GM12878 (cell line): Measurements from ENCODE around the gene SH3BP5. TPM values are rescaled to one million over a fixed set of nuclear protein-coding genes. Genes with fewer than 3 reads are reported as not detected.

ENCODE experiments used
- ATAC-seq: fragments of 200-7000 bp; cut with Tn5 transposase; 3 replicates; pipeline ENCODE4 v1.9.1; 2020; ENCODE audit warnings: mild to moderate bottlenecking, moderate library complexity
- BruUV-seq: library from RNA; stranded (reverse); fragments of 400-500 nt; replicated peaks from 2 replicates; lab custom pipeline; 2021; lab: Mats Ljungman, UMichigan
- CTCF ChIA-PET: fragments of 300-600 bp; sonication (Branson Sonifier 250); formaldehyde crosslinking; extraction: SDS; loops from one replicate; lab custom pipeline; 2021; ENCODE audit warnings: inconsistent platforms; lab: Yijun Ruan, JAX
- POLR2A ChIA-PET: fragments of 350-600 bp; formaldehyde crosslinking; extraction: SDS; loops from one replicate; lab custom pipeline; 2021; ENCODE audit warnings: inconsistent platforms; lab: Charles Lee
- RAD21 ChIA-PET: fragments of 300-600 bp; sonication (Branson Sonifier 250); formaldehyde crosslinking; loops from one replicate; lab custom pipeline; 2023; ENCODE audit warnings: antibody characterized with exemption; ENCODE audit not compliant: unreplicated experiment; lab: Charles Lee
- SMC1A ChIA-PET: fragments of 300-600 bp; sonication (Branson Sonifier 250); formaldehyde crosslinking; loops from one replicate; lab custom pipeline; 2023; ENCODE audit not compliant: unreplicated experiment, uncharacterized antibody; lab: Charles Lee
- DNase-seq: peaks from one replicate; pipeline ENCODE4 v3.0.0-alpha.2; 2011; ENCODE audit warnings: low read depth, low spot score
- FAIRE-seq: peaks from 3 replicates; lab custom pipeline; 2011; peaks lifted over from hg19 to GRCh38; lab: Jason Lieb, UNC
- H2AFZ ChIP-seq: 2 replicates; pipeline ENCODE4 v1.6.0; 2011; ENCODE audit warnings: low read depth, low read length, control low read depth; ENCODE audit not compliant: control insufficient read depth
- H3K27ac ChIP-seq: 2 replicates; pipeline ENCODE4 v1.5.1; 2011; ENCODE audit warnings: control low read depth; ENCODE audit not compliant: control insufficient read depth, insufficient read depth
- H3K27me3 ChIP-seq, 2 experiments: replicated peaks in 1 of 2; 2 replicates each; pipeline versions ENCODE4 v1.6.0 to v1.6.1; 2011; ENCODE audit warnings: low read length in 1 of 2; ENCODE audit not compliant: control insufficient read depth in 2 of 2, insufficient read depth in 2 of 2
- H3K36me3 ChIP-seq, 2 experiments: 2 replicates each; pipeline ENCODE4 v1.5.1; 2011; ENCODE audit warnings: low read length in 1 of 2; ENCODE audit not compliant: control insufficient read depth in 2 of 2, insufficient read depth in 2 of 2
- H3K4me1 ChIP-seq: 2 replicates; pipeline ENCODE4 v1.6.1; 2011; ENCODE audit warnings: mild to moderate bottlenecking, low read length, moderate library complexity, mixed read lengths; ENCODE audit not compliant: control insufficient read depth, insufficient read depth
- H3K4me2 ChIP-seq: 2 replicates; pipeline ENCODE4 v1.6.0; 2011; ENCODE audit warnings: control low read depth; ENCODE audit not compliant: control insufficient read depth, insufficient read depth
- H3K4me3 ChIP-seq: fragments of 200-600 bp; sonication (generic); 2 replicates; pipeline ENCODE4 v1.5.1; 2016
- H3K79me2 ChIP-seq: 2 replicates; pipeline ENCODE4 v1.6.0; 2011; ENCODE audit warnings: low read length; ENCODE audit not compliant: control insufficient read depth, insufficient read depth
- H3K9ac ChIP-seq: 2 replicates; pipeline ENCODE4 v1.8.0; 2011; ENCODE audit warnings: low read length, control low read depth, mixed read lengths; ENCODE audit not compliant: control insufficient read depth, insufficient read depth
- H3K9me3 ChIP-seq: replicated peaks from 3 replicates; pipeline ENCODE4 v1.5.1; 2011; ENCODE audit warnings: mild to moderate bottlenecking, low read length; ENCODE audit not compliant: control insufficient read depth, insufficient read depth
- H4K20me1 ChIP-seq: 2 replicates; pipeline ENCODE4 v1.6.0; 2011; ENCODE audit not compliant: control insufficient read depth, insufficient read depth
- BMI1 ChIP-seq: fragments of 450-650 bp; IDR thresholded peaks from 2 replicates; pipeline ENCODE4 v1.6.1; 2016; ENCODE audit warnings: mild to moderate bottlenecking, moderate library complexity, borderline replicate concordance
- BRCA1 ChIP-seq: IDR thresholded peaks from 2 replicates; pipeline ENCODE4 v1.6.1; 2011; ENCODE audit warnings: low read depth, low read length, improper control_type of control experiment
- HCFC1 ChIP-seq: fragments of 150-350 bp; IDR thresholded peaks from 2 replicates; pipeline ENCODE4 v1.6.1; 2014; ENCODE audit warnings: low read length
- IKZF1 ChIP-seq: fragments of 450-650 bp; conservative IDR thresholded peaks from 2 replicates; pipeline ENCODE4 v1.6.1; 2017; ENCODE audit warnings: antibody characterized with exemption, mild to moderate bottlenecking
- MLLT1 ChIP-seq: fragments of 450-650 bp; IDR thresholded peaks from 2 replicates; pipeline ENCODE4 v1.6.1; 2016; ENCODE audit warnings: mild to moderate bottlenecking
- NFYB ChIP-seq: IDR thresholded peaks from 2 replicates; pipeline ENCODE4 v1.6.1; 2011; ENCODE audit warnings: low read depth, mild to moderate bottlenecking, low read length, improper control_type of control experiment, moderate library complexity; ENCODE audit not compliant: insufficient read depth
- NR2F1 ChIP-seq: fragments of 450-650 bp; conservative IDR thresholded peaks from 2 replicates; pipeline ENCODE4 v1.6.1; 2017; ENCODE audit warnings: mild to moderate bottlenecking
- POU2F2 ChIP-seq: IDR thresholded peaks from 3 replicates; pipeline ENCODE4 v1.6.1; 2011; ENCODE audit warnings: low read depth, mild to moderate bottlenecking, low read length, borderline replicate concordance
- RELB ChIP-seq: fragments of 450-650 bp; IDR thresholded peaks from 2 replicates; pipeline ENCODE4 v1.6.1; 2017; ENCODE audit warnings: low read depth, mild to moderate bottlenecking, moderate library complexity
- SMAD5 ChIP-seq: IDR thresholded peaks from 2 replicates; pipeline ENCODE4 v1.6.1; 2016; ENCODE audit warnings: antibody characterized with exemption, low read depth
- STAT1 ChIP-seq: fragments of 450-650 bp; conservative IDR thresholded peaks from 2 replicates; pipeline ENCODE4 v1.6.1; 2014; ENCODE audit warnings: antibody characterized with exemption, mild to moderate bottlenecking
- TCF7 ChIP-seq: IDR thresholded peaks from 2 replicates; pipeline ENCODE4 v1.6.1; 2014; ENCODE audit warnings: antibody characterized with exemption, borderline replicate concordance
- ZNF24 ChIP-seq: fragments of 450-650 bp; IDR thresholded peaks from 2 replicates; pipeline ENCODE4 v1.6.1; 2017; ENCODE audit warnings: antibody characterized with exemption, mild to moderate bottlenecking
- whole genome bisulfite sequencing: methylation state at CpG from one replicate; pipeline ENCODE4 v1.1.6; 2016; ENCODE audit warnings: low lambda C conversion rate; ENCODE audit not compliant: insufficient replicate concordance, insufficient coverage; ENCODE audit errors: missing lambda C conversion rate; 5-methylcytosine and 5-hydroxymethylcytosine counted together
- in situ Hi-C: fragments of 300-500 bp; cut with MboI; formaldehyde crosslinking; loops from 9 replicates; pipeline ENCODE4 v1.14.3; 2018; ENCODE audit warnings: mixed read lengths
- intact Hi-C: fragments of 100-400 bp; cut with micrococcal nuclease; formaldehyde crosslinking; loops from one replicate; pipeline ENCODE4 v1.14.2; 2022; ENCODE audit not compliant: unreplicated experiment
- polyA plus RNA-seq, 11 experiments: library from polyadenylated mRNA; depleted of rRNA in 4 of 11; unstranded in 6 of 11; stranded (reverse) in 5 of 11; fragments of >200 nt; fragmentation: Nextera tagmentation in 4 of 11; fragmentation: Illumina TruSeq in 1 of 11; extraction: Ambion mirVana in 4 of 11; extraction: Trizol in 1 of 11; gene quantifications; 1 replicate in 1 of 11; 2 replicates in 10 of 11; pipeline versions ENCODE4 v1.2.1 to v1.2.3, GENCODE V29; 2011 to 2016; ENCODE audit warnings: inconsistent platforms in 2 of 11, missing spikeins in 2 of 11, low read depth in 1 of 11
- total RNA-seq, 4 experiments: library from RNA; depleted of rRNA in 3 of 4; stranded (reverse); fragments of >200 nt in 3 of 4; fragmentation: Illumina TruSeq in 1 of 4; extraction: Trizol in 1 of 4; gene quantifications; 2 replicates each; pipeline versions ENCODE4 v1.2.1 to v1.2.3, GENCODE V29; 2013 to 2021
- TF ChIP-seq, protein P1 (sequence below): fragments of 150-350 bp; IDR thresholded peaks from 2 replicates; pipeline ENCODE4 v1.6.1; 2014; ENCODE audit warnings: mild to moderate bottlenecking, low read depth, low read length

The SH3BP5 gene
- total and polyA plus RNA-seq, 10 of the 15 experiments (the other 5 are each of a cell fraction or from before 2014, with no cell fraction given), result 14.9 to 87.5 (median 43.7) TPM

DNA sequence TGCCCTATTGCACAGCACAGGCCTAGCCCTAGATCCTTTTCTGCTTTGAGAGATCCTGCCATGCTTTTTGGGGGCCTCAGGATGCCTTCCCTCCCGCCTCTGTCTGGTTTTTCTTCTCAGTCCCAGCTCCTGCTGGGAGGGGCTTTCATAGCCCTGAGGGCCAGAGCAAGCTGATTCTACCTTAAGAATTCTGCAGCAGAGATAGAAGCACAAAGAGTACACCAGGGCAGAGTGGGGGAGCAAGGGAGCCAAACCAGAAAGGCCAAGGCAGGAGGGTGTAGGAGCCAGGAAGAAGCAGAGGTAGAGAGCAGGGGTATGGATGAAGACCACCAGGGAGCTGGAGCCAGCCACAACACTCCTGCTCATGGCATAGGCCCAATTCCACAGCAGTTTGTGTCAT is 18.1 kb downstream of the SH3BP5 start (continued):
- no peak for TF ChIP-seq RELB
- no peak for TF ChIP-seq BRCA1
- TF ChIP-seq IKZF1, result no peak
- TF ChIP-seq HCFC1, result no peak
- no peak for TF ChIP-seq NFYB
- no peak for TF ChIP-seq ZNF24
- no peak for TF ChIP-seq BMI1
- TF ChIP-seq MLLT1, result no peak
- TF ChIP-seq SMAD5, result no peak

DNA sequence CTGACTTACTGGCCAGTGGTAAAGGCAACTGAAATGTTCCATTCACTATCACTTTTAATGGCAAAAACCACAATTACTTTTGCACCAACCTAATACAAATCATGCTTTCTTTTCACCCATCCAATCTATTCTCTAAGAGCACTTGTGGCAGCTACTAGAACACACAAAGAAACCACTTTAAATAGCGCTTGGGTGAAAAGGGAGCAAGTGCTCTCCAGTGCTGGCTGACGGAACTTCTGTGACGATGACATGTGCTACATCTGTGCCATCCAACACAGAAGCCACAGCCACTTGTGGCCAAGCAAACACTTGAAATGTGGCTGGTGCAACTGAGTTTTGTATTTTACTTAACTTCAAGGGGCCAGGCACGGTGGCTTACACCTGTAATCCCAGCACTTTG is 18.9 kb downstream of the SH3BP5 start:
- Histone ChIP-seq H3K27me3 (no peaks in the 10 kb centered on the region), H2AFZ (no peak overlapping the region), H3K4me1 (peaks cover 54% of the 10 kb centered on the region), H3K36me3 (peaks cover 0 to 5% of the 10 kb centered on the region in 2 experiments; a peak in 2 of 4 replicates), H3K9me3 (no peaks in the 10 kb centered on the region), H3K4me2 (no peak overlapping the region), H3K4me3 (no peak overlapping the region), H4K20me1 (no peaks in the 10 kb centered on the region), H3K79me2 (peaks cover 17% of the 10 kb centered on the region), H3K9ac (no peak overlapping the region), H3K27ac (no peak overlapping the region)
- 100% methylated on average over 4 of the region's 4 CpGs for WGBS
- FAIRE-seq (no peak), ATAC-seq (no peak), DNase-seq (no peak)
- in situ Hi-C loops, result no loop called here
- intact Hi-C loops, result no loop called here
- ChIA-PET SMC1A (interaction anchor here (1.4 kb wide), 1 partner anchor 17 kb away, joined by 5 read pairs; no protein-coding TSS in a partner anchor), RAD21 (interaction anchor here (1.7 to 4.2 kb wide), 2 partner anchors 17 to 48 kb away, joined by 6 to 20 read pairs; no protein-coding TSS in a partner anchor), POLR2A (interaction anchor here (1.1 kb wide), 1 partner anchor 20 kb away, joined by 3 read pairs; no protein-coding TSS in a partner anchor), CTCF (no interaction called here)
- TF ChIP-seq NR2F1 (no peak), POU2F2 (no peak), TCF7 (no peak), STAT1 (no peak)
- TF ChIP-seq, protein P1, sequence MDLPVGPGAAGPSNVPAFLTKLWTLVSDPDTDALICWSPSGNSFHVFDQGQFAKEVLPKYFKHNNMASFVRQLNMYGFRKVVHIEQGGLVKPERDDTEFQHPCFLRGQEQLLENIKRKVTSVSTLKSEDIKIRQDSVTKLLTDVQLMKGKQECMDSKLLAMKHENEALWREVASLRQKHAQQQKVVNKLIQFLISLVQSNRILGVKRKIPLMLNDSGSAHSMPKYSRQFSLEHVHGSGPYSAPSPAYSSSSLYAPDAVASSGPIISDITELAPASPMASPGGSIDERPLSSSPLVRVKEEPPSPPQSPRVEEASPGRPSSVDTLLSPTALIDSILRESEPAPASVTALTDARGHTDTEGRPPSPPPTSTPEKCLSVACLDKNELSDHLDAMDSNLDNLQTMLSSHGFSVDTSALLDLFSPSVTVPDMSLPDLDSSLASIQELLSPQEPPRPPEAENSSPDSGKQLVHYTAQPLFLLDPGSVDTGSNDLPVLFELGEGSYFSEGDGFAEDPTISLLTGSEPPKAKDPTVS, result no peak
- BruUV-seq, result no TSS peak
